HEK293 (cell line): ENCODE results near the gene SORT1.

Experiments
- CTCF ChIA-PET: fragments of 350-600 bp; formaldehyde crosslinking; extraction: SDS; loops from one replicate; lab custom pipeline; 2021; ENCODE audit warnings: antibody characterized with exemption; lab: Yijun Ruan, JAX
- POLR2A ChIA-PET: fragments of 300-600 bp; formaldehyde crosslinking; extraction: SDS; loops from one replicate; lab custom pipeline; 2020; ENCODE audit warnings: antibody characterized with exemption, inconsistent platforms; lab: Yijun Ruan, JAX
- H3K27ac ChIP-seq: fragments of 200-500 bp; sonication (Bioruptor generic); 2 replicates; pipeline ENCODE4 v1.5.1; 2014; ENCODE audit warnings: low read depth, low read length, control low read depth, inconsistent platforms; ENCODE audit errors: extremely low read depth
- H3K36me3 ChIP-seq, 2 experiments: fragments of 200-500 bp in 1 of 2; sonication (Bioruptor generic) in 1 of 2; 1 replicate in 1 of 2; 2 replicates in 1 of 2; pipeline ENCODE4 v1.5.1; 2014 to 2017; ENCODE audit warnings: inconsistent platforms in 2 of 2, low read length in 2 of 2; ENCODE audit not compliant: control insufficient read depth in 2 of 2, insufficient read depth in 1 of 2
- H3K4me1 ChIP-seq: fragments of 200-500 bp; sonication (Bioruptor generic); 2 replicates; pipeline ENCODE4 v1.5.1; 2014; ENCODE audit warnings: mild to moderate bottlenecking, low read length, inconsistent platforms; ENCODE audit not compliant: control insufficient read depth, insufficient read depth
- H3K4me3 ChIP-seq: 2 replicates; pipeline ENCODE4 v1.5.1; 2011; ENCODE audit warnings: low read depth, mild to moderate bottlenecking, control low read depth, low read length, moderate library complexity
- H3K9me3 ChIP-seq: fragments of 200-500 bp; sonication (Bioruptor generic); 2 replicates; pipeline ENCODE4 v1.5.1; 2014; ENCODE audit warnings: low read depth, low read length, inconsistent platforms; ENCODE audit not compliant: control insufficient read depth, insufficient read depth
- HIC1 ChIP-seq: fragments of 450-650 bp; formaldehyde crosslinking; IDR thresholded peaks from 2 replicates; pipeline ENCODE4 v1.5.1; 2016; ENCODE audit warnings: missing biosample characterization, missing genetic modification characterization
- HOXA7 ChIP-seq: sonication (generic); formaldehyde crosslinking; IDR thresholded peaks from 2 replicates; pipeline ENCODE4 v1.8.1; 2022; ENCODE audit warnings: missing genetic modification reagents, borderline replicate concordance
- KLF10 ChIP-seq: fragments of 450-650 bp; IDR thresholded peaks from 2 replicates; pipeline ENCODE4 v1.5.1; 2018; ENCODE audit warnings: missing biosample characterization, mild to moderate bottlenecking, missing genetic modification characterization
- OVOL3 ChIP-seq: fragments of 450-650 bp; formaldehyde crosslinking; IDR thresholded peaks from 2 replicates; pipeline ENCODE4 v1.5.1; 2016; ENCODE audit warnings: missing biosample characterization, missing genetic modification characterization
- SCRT2 ChIP-seq: fragments of 450-650 bp; formaldehyde crosslinking; IDR thresholded peaks from 2 replicates; pipeline ENCODE4 v1.5.1; 2016; ENCODE audit warnings: missing biosample characterization, missing genetic modification characterization
- SP7 ChIP-seq: fragments of 450-650 bp; formaldehyde crosslinking; IDR thresholded peaks from 2 replicates; pipeline ENCODE4 v1.5.1; 2016; ENCODE audit warnings: missing biosample characterization, missing genetic modification characterization
- YY2 ChIP-seq: fragments of 450-650 bp; formaldehyde crosslinking; IDR thresholded peaks from 2 replicates; pipeline ENCODE4 v1.5.1; 2016; ENCODE audit warnings: missing biosample characterization, missing genetic modification characterization
- ZBTB21 ChIP-seq: fragments of 450-650 bp; formaldehyde crosslinking; IDR thresholded peaks from 2 replicates; pipeline ENCODE4 v1.5.1; 2017; ENCODE audit warnings: missing biosample characterization, missing genetic modification characterization
- ZBTB8A ChIP-seq: fragments of 450-650 bp; formaldehyde crosslinking; IDR thresholded peaks from 2 replicates; pipeline ENCODE4 v1.5.1; 2016; ENCODE audit warnings: missing biosample characterization, missing genetic modification characterization
- ZNF140 ChIP-seq: fragments of 450-650 bp; formaldehyde crosslinking; IDR thresholded peaks from 2 replicates; pipeline ENCODE4 v1.5.1; 2016; ENCODE audit warnings: missing biosample characterization, missing genetic modification characterization
- ZNF16 ChIP-seq: fragments of 450-650 bp; formaldehyde crosslinking; IDR thresholded peaks from 2 replicates; pipeline ENCODE4 v1.5.1; 2016; ENCODE audit warnings: low read depth, missing biosample characterization, missing genetic modification characterization
- ZNF202 ChIP-seq: fragments of 450-650 bp; formaldehyde crosslinking; IDR thresholded peaks from 2 replicates; pipeline ENCODE4 v1.5.1; 2016; ENCODE audit warnings: missing biosample characterization, missing genetic modification characterization, borderline replicate concordance
- ZNF214 ChIP-seq: fragments of 450-650 bp; formaldehyde crosslinking; IDR thresholded peaks from 2 replicates; pipeline ENCODE4 v1.5.1; 2017; ENCODE audit warnings: missing biosample characterization, mild to moderate bottlenecking, missing genetic modification characterization, borderline replicate concordance
- ZNF221 ChIP-seq: fragments of 450-650 bp; formaldehyde crosslinking; IDR thresholded peaks from 2 replicates; pipeline ENCODE4 v1.5.1; 2017; ENCODE audit warnings: missing biosample characterization, missing genetic modification characterization, borderline replicate concordance
- ZNF335 ChIP-seq: fragments of 450-650 bp; formaldehyde crosslinking; conservative IDR thresholded peaks from 2 replicates; pipeline ENCODE4 v1.5.1; 2016; ENCODE audit warnings: missing biosample characterization, missing genetic modification characterization
- ZNF354C ChIP-seq: fragments of 450-650 bp; formaldehyde crosslinking; IDR thresholded peaks from 2 replicates; pipeline ENCODE4 v1.5.1; 2016; ENCODE audit warnings: missing biosample characterization, missing genetic modification characterization, low read depth, borderline replicate concordance
- ZNF514 ChIP-seq: fragments of 450-650 bp; formaldehyde crosslinking; IDR thresholded peaks from 2 replicates; pipeline ENCODE4 v1.5.1; 2016; ENCODE audit warnings: missing biosample characterization, missing genetic modification characterization
- ZNF544 ChIP-seq: fragments of 450-650 bp; formaldehyde crosslinking; IDR thresholded peaks from 2 replicates; pipeline ENCODE4 v1.5.0; 2017; ENCODE audit warnings: missing biosample characterization, missing genetic modification characterization
- ZNF558 ChIP-seq: fragments of 450-650 bp; formaldehyde crosslinking; IDR thresholded peaks from 2 replicates; pipeline ENCODE4 v1.5.1; 2016; ENCODE audit warnings: missing biosample characterization, missing genetic modification characterization
- ZNF580 ChIP-seq: fragments of 450-650 bp; formaldehyde crosslinking; IDR thresholded peaks from 2 replicates; pipeline ENCODE4 v1.5.1; 2016; ENCODE audit warnings: missing biosample characterization, missing genetic modification characterization
- ZNF610 ChIP-seq: fragments of 450-650 bp; formaldehyde crosslinking; IDR thresholded peaks from 2 replicates; pipeline ENCODE4 v1.5.1; 2016; ENCODE audit warnings: missing biosample characterization, missing genetic modification characterization, borderline replicate concordance
- ZNF621 ChIP-seq: fragments of 450-650 bp; formaldehyde crosslinking; IDR thresholded peaks from 2 replicates; pipeline ENCODE4 v1.5.1; 2017; ENCODE audit warnings: missing biosample characterization, missing genetic modification characterization
- ZNF624 ChIP-seq: fragments of 450-650 bp; formaldehyde crosslinking; IDR thresholded peaks from 2 replicates; pipeline ENCODE4 v1.5.1; 2017; ENCODE audit warnings: missing biosample characterization, missing genetic modification characterization
- ZNF639 ChIP-seq: fragments of 450-650 bp; formaldehyde crosslinking; IDR thresholded peaks from 2 replicates; pipeline ENCODE4 v1.5.1; 2016; ENCODE audit warnings: missing biosample characterization, missing genetic modification characterization
- ZNF645 ChIP-seq: fragments of 450-650 bp; formaldehyde crosslinking; IDR thresholded peaks from 2 replicates; pipeline ENCODE4; 2016; ENCODE audit warnings: missing biosample characterization, missing genetic modification characterization
- ZNF692 ChIP-seq: fragments of 450-650 bp; formaldehyde crosslinking; IDR thresholded peaks from 2 replicates; pipeline ENCODE4 v1.5.1; 2016; ENCODE audit warnings: missing biosample characterization, missing genetic modification characterization
- ZNF777 ChIP-seq: fragments of 450-650 bp; formaldehyde crosslinking; IDR thresholded peaks from 2 replicates; pipeline ENCODE4 v1.5.1; 2017; ENCODE audit warnings: missing biosample characterization, missing genetic modification characterization, borderline replicate concordance
- ZNF837 ChIP-seq: fragments of 450-650 bp; formaldehyde crosslinking; IDR thresholded peaks from 2 replicates; pipeline ENCODE4 v1.5.1; 2016; ENCODE audit warnings: missing biosample characterization, missing genetic modification characterization
- ZSCAN4 ChIP-seq: fragments of 450-650 bp; formaldehyde crosslinking; IDR thresholded peaks from 2 replicates; pipeline ENCODE4 v1.5.1; 2017; ENCODE audit warnings: missing biosample characterization, missing genetic modification characterization

The SORT1 gene

GRCh38 chr1:109356915-109357314 is 40.8 kb downstream of the SORT1 start:
- no peak overlapping the region for H3K27ac ChIP-seq
- H3K9me3 ChIP-seq, result no peaks in the 10 kb centered on the region
- ChIA-PET POLR2A (no interaction called here), CTCF (interaction anchor here (0.6 to 0.8 kb wide), 4 partner anchors 38 to 183 kb away, joined by 3 to 8 read pairs (median 3); no protein-coding TSS in a partner anchor)
- no peak overlapping the region for H3K4me3 ChIP-seq
- H3K36me3 ChIP-seq, result peaks cover 5 to 23% of the 10 kb centered on the region in 2 experiments; a peak in 2 of 3 replicates
- TF ChIP-seq ZNF777 (tag by site-specific recombination) (no peak), ZNF214 (tag by site-specific recombination) (no peak), ZNF544 (tag by site-specific recombination) (no peak), OVOL3 (tag by site-specific recombination) (no peak), ZBTB8A (no peak), ZNF621 (no peak), ZNF514 (tag by site-specific recombination) (no peak), KLF10 (no peak), ZNF837 (tag by site-specific recombination) (no peak), ZNF354C (tag by site-specific recombination) (no peak), ZNF16 (tag by site-specific recombination) (no peak), ZNF558 (tag by site-specific recombination) (no peak), ZNF610 (no peak), SP7 (tag by site-specific recombination) (no peak), ZNF202 (no peak)
- H3K4me1 ChIP-seq, result no peaks in the 10 kb centered on the region

- TF ChIP-seq ZNF335 (tag by site-specific recombination) (no peak), ZNF692 (no peak), ZNF221 (tag by site-specific recombination) (no peak), ZBTB21 (tag by site-specific recombination) (no peak), ZNF140 (tag by site-specific recombination) (no peak), ZNF580 (tag by site-specific recombination) (no peak), ZNF645 (no peak), HOXA7 (CRISPR knock-in tag) (no peak), ZNF610 (no peak), ZNF639 (tag by site-specific recombination) (no peak), SCRT2 (tag by site-specific recombination) (no peak), YY2 (tag by site-specific recombination) (no peak), HIC1 (tag by site-specific recombination) (no peak), ZSCAN4 (tag by site-specific recombination) (no peak), ZNF624 (tag by site-specific recombination) (no peak)
Observed at GRCh38 chr1:109356505-109356904, 41.2 kb downstream of the SORT1 start.

More at GRCh38 chr1:109356505-109356904, 41.2 kb downstream of the SORT1 start:
- Histone ChIP-seq H3K4me1 (no peaks in the 10 kb centered on the region), H3K4me3 (no peak overlapping the region), H3K9me3 (no peaks in the 10 kb centered on the region), H3K36me3 (peaks cover 5 to 28% of the 10 kb centered on the region in 2 experiments; a peak in 2 of 3 replicates), H3K27ac (no peak overlapping the region)
- ChIA-PET CTCF (interaction anchor here (0.6 kb wide), 3 partner anchors 39 to 184 kb away, joined by 3 to 8 read pairs (median 3); no protein-coding TSS in a partner anchor), POLR2A (no interaction called here)
